ENCODE results near the gene PAK4.

Gene PAK4

DNA sequence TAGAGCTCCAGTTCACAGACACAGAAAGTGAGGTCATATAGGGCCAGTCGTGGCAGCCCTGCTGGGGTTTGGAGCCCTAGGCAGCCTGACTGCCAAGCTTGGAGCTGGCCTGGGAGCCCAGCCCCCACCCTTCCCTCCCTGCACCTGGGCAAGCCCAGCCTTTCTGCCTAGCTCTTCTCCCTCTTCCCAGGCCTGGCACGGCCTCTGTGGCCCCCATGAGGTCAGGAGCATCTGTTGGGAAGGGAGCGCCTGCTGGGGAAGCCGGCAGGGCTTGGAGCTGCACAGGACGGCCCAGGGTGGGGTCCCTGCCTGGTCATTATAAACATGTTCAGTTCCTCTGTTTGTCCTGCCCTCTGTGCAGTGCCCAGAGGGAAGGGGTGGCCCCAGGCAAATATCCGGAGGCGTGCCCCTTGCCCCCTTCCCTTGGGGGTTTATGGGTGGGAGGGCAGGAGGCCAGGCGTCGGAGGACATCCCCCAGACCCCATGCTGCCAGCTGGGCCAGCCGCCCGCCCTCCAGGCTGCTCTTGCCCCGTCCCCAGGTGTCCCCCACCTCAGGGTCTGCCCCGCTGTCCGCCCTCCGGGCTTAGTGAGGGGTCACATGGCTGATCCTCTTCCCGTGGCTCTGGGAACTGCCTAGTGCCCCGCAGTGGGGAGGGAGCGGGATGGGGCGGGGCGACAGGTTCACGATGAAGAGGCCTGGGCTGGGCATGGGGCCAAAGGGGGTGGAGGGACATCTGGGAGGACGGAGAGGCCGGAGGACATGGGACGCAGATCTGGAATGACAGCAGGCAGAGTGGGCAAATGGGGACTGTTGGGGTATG is 41.2 kb downstream of the PAK4 start:
- DNase-seq, result no peak

DNA sequence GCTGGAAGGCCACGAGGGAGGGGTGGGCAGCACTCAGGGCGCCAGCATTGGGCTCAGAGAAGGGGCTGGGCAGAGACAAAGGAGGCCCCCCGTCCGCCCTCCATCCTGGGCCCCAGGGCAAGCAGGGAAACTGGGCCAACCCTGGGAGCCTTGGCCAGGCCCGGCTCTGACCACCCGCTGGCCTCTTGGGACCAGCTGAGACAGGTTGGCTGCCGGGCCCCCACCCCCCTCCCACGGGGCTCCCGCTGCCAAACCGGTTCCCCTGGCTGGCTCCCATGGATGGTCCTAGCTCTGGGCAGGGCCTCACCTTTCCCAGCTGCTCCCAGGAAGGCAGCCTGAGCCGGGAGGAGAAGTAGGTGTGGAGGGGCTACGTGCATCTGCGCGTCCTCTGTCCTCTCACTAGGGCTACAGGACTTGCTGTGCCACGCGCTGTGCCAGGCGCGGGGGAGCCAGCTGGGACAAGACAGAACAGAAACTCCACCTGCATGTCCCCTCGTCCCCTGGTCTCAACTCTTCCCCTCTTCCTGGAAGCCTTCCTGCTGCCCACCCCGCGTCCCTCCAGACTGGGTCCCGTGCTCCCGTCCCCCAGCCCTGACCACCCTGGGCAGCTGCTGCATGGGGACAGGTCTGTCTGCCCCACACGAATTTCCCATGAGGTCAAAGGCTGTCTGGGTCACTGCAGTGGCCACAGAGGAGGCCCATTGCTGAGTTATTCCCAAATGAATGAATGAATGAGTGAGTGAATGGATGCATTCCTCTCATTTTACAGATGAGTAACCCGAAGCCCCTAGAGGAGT is 42.1 kb downstream of the PAK4 start:
- DNase-seq, result no peak

- no peak for DNase-seq
Observed at GRCh38 chr19:39168258-39169142, 42.9 kb downstream of the PAK4 start.

- DNase-seq, result no peak
Observed at GRCh38 chr19:39169143-39169810, 43.7 kb downstream of the PAK4 start.

DNA sequence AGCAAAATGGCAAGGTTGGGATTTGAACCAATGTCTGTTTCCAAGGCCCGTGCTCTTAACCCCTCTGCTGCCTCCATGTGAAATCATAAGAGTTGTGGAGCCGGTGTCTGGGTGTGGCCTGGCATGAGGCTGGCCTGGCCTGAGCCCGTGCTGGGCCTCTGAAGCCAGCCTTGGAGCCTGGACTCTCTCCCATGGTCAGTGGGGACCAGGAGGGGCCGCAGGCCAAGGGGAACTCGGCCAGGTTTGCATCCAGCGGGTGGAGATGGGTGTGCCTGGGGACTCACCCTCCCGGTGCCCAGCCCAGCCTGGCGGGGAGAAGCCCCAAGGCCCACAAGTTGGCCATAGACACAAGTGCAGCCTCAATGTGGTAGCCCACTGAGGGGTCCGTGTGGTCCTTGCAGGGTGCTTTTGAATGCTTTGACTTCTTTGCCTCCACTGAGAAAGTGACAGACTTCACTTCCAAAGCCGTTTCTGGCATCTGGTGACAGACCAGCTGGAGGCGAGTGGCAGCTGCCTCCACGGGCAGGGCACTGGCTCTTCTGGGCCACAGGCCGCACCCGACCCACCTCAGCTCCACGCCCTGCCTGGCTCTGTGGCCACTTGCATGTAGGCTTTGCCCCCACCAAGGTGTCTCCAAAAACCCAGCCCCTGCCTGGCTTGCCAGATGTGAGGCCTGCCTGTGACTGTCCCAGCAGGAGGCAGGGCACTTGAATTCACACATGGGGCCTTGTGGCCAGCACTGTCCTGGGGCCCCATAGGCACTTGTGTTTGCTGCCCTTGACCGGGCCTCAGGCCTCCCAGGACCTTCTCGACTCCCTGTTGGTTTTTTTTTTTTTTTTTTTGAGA is 45.0 kb downstream of the PAK4 start:
- no peak for DNase-seq

DNA sequence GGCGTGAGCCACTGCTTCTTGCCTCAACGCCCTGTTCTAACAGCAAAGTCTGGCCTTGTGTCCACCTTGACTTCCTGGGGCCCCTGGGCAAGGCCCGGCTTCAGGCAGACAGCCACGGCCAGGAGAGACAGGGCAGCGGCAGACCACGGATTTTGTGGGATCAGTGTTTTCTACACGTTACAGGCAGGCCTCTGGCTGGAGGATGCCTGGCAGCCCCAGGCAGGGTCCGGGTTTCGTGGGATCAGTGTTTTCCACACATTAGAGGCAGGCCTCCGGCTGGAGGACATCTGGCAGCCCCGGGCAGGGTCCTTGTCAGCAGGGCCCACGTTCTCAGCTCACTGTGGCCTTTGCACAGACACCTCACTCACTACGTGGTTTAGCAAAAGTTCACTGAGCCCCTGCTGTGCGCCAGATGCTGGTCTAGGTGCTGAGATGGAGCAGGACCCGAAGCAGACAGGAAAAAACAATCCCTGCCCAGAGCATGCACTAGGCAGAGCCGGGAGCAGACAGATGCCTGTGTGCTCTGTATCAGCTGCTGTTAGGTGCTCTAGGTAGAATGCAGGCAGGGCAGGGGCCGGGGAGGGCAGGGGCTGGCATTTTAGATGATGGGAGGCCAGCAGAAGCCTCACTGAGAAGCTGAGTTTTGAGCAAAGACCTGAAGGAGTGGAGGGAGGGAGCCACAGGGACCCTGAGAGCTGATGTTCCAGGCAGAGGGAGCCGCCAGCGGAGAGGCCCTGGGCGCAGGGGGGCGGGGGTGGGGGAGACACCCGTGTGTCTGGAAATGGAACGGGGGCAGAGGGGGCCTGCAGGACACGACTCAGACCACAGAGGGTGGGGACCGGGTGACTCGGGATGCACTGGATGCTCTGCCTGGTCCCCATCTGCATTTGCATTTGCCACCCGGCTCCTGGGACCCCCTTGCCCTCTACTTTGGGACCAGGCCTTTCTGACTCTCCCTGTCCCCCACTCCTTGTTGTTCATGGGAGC is 46.2 kb downstream of the PAK4 start:
- peak; percentile 16 for DNase-seq

- no peak for DNase-seq
Observed at GRCh38 chr19:39172700-39173501, 47.3 kb downstream of the PAK4 start.

GRCh38 chr19:39173502-39173991 is 48.0 kb downstream of the PAK4 start:
- DNase-seq, result no peak

GRCh38 chr19:39174142-39174541 is 48.6 kb downstream of the PAK4 start:
- no peak for DNase-seq

GRCh38 chr19:39174558-39175544 is 49.3 kb downstream of the PAK4 start:
- no peak for DNase-seq

GRCh38 chr19:39175564-39175963 is 50.0 kb downstream of the PAK4 start:
- no peak for DNase-seq

GRCh38 chr19:39177110-39177699 is 51.6 kb downstream of the PAK4 start:
- DNase-seq, result no peak

GRCh38 chr19:39177736-39178135 is 52.1 kb downstream of the PAK4 start:
- no peak for DNase-seq

- DNase-seq, result no peak
Observed at GRCh38 chr19:39178296-39179006, 52.9 kb downstream of the PAK4 start.

GRCh38 chr19:39179754-39180153 is 54.2 kb downstream of the PAK4 start:
- DNase-seq, result no peak

GRCh38 chr19:39180749-39181148 is 55.2 kb downstream of the PAK4 start:
- DNase-seq, result no peak

Data from fibroblast of upper back skin (primary cell).